ENCODE data around the gene NLRC5.

- no peak for TF ChIP-seq EZH2 (optimal IDR thresholded peaks at IDR 0.05; ENCODE audit: low read depth, low read length)
- no peak for TF ChIP-seq CTCF (IDR thresholded peaks at IDR 0.05; ENCODE audit: low read length)
- TF ChIP-seq EZH2phosphoT487 (IDR thresholded peaks at IDR 0.05; ENCODE audit: low read length): no peak
These were observed 11.1 kb downstream of the NLRC5 start for GRCh38 chr16:57000271-57001025.
